Glomerular visceral epithelial cell (primary cell): ENCODE measurements around the gene GTPBP3.
"Not testable (repeated sequence)": the region's sequence is repeated elsewhere in the genome, so short reads cannot be mapped to it uniquely, and the experiment has no call there.

Experiments
- DNase-seq: peaks from one replicate; pipeline ENCODE4 v3.0.0-alpha.2; 2016; ENCODE audit errors: extremely low spot score

Gene GTPBP3

GRCh38 chr19:17341386-17341785 is 4.0 kb downstream of the GTPBP3 start:
- no peak for DNase-seq

DNA sequence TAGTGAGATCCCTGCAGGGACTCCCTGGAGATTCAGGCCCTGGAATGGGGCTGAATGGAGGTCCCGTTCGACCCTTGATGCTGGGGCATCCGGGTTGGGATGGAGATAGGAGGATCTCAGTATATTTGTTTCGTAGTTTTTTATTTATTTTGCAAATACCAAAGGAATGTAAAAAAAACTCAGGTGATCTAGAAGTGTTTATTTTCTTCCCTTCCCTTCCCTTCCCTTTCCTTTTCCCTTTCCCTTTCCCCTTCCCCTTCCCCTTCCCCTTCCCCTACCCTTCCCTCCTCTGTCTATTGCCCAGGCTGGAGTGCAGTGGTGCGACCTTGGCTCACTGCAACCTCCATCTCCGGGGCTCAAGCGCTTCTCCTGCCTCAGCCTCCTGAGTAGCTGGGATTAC is 4.5 kb downstream of the GTPBP3 start:
- DNase-seq, result no peak

DNA sequence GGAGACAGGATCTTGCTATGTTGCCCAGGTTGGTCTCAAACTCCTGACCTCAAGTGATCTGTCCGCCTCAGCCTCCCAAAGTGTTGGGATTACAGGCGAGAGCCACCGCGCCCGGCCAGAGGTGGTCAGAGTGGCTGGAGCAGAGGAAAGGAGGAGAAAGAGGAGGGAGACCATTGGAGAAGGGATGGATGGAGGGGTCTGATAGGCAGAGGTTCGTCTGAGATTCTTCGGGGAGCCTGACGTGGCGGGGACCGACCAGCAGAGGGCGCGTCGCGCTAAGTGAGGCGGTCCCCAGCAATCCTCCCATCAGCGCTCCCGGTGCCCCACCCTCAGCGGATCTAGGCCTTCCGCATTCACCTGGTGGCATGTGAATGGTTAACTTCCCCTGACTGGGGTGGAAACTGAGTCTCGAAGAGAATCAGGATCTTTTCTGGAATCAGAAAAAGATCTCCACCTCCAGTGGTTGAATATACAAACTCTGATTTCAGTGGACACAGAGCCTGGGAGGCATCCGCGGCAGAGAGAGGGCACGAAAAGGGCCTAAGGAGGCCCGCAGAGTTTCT is 8.8 kb downstream of the GTPBP3 start:
- peak; percentile 74 for DNase-seq

DNA sequence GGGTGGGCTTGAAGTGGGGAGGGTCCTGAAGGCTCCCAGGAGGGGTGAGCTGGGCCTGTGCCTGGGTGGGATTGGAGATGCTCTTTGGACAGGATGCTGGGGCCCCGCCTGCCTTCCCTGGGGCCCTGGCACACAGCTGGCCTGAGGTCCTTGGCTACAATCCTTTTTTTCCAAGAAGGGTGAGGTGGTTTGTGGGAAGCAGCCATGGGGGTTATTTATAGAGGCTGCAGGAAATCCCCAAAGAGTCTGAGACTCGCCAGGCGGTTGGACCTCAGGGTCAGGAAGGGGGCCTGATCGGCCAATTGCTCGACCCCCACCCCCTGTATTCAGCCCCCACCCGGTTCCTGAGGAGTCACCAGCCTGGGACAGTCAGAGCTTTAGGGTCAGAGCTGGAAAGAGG is 10.0 kb downstream of the GTPBP3 start:
- DNase-seq, result peak; percentile 23

GRCh38 chr19:17347877-17348276 is 10.5 kb downstream of the GTPBP3 start:
- no peak for DNase-seq

GRCh38 chr19:17348700-17349099 is 11.3 kb downstream of the GTPBP3 start:
- peak; percentile 70 for DNase-seq

DNA sequence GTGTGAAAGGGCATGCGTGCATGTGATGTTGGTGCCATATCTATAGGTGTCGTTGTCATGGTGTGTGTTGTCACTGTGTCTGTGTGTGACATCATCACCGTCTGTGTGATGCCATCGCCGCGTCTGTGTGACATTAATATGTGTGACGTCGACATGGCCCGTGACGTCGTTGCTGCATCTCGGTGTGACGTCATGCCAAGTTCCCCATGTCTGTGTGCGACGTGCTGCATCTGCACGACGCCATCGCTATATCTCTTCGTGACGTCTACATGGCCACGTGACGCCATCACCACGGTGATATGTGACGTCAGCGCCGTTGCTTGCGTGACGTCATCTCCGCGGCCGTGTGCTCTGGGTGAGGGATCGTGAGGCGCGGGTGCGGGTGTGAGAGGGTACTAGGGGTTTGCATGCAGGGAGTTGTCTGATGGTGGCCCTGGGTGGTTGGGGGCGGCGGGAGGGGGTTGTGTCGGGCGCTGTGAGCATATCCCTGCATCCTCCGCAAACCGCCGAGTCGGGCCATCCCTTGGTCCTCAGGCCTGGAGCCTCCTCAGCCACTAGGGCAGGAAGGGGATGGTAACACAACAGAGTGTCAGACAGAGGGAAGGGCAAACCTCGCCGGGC is 14.6 kb downstream of the GTPBP3 start:
- no peak for DNase-seq

DNA sequence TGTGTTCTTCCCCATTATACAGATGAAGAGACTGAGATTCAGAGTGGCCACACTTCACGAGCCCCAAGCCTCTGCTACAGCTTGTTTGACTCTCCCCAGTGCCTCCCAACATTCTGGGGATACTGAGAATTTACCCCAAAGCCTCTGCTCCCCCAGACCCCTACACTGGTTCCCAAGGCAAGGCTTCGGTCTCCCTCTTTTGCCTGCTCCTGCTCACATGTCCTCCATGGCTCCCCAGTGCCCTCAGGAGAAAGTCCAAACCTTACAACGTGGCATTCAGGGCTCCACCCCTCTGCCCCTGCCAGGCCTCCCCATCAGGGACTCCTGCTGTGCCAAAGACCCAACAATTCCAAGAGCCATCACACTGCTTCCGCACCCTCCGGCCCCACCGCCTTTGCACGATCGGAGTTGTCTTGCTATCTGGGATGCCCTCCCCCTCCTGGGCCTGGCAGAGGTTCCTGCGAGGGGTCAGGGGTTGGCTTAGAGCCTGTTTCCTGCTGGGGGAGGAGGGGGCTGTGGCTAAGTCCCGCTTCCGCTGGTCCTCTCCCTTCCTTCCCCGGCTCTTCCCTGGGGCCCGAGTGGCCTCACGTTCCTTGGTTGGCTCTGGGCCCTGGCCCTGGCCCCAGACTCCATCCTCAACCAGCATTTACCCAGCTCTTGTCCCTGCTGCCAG is 15.4 kb downstream of the GTPBP3 start:
- DNase-seq, result no peak

- no peak for DNase-seq
Observed at GRCh38 chr19:17353386-17353785, 16.0 kb downstream of the GTPBP3 start.

GRCh38 chr19:17357078-17357666 is 19.8 kb downstream of the GTPBP3 start:
- no peak for DNase-seq

- no peak for DNase-seq
Observed at GRCh38 chr19:17357724-17358123, 20.4 kb downstream of the GTPBP3 start.

- DNase-seq, result no peak
Observed at GRCh38 chr19:17358395-17358794, 21.0 kb downstream of the GTPBP3 start.

GRCh38 chr19:17359905-17360800 is 22.8 kb downstream of the GTPBP3 start:
- no peak for DNase-seq

DNA sequence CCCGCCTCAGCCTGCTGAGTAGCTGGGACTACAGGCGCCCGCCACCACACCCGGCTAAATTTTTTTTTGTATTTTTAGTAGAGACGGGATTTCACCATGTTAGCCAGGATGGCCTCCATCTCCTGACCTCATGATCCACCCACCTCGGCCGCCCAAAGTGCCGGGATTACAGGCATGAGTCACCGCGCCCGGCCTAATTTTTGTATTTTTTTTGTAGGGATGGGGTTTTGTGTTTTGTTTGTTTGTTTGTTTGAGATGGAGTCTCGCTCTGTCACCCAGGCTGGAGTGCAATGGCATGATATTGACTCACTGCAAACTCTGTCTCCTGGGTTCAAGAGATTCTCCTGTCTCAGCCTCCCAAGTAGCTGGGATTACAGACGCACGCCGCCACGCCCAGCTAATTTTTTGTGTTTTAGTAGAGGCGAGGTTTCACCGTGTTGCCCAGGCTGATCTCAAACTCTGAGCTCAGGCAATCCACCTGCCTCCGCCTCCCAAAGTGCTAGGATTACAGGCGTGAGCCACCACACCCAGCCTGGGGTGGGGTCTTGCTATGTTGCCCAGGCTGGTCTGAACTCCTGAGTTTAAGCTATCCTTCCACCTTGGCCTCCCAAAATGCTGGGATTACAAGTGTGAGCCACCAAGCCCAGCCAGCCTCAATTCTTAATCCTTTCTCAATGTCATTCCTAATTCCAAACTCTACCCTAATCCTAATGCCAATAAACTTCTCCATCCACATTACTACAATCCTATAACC is 26.7 kb downstream of the GTPBP3 start:
- DNase-seq, result not testable (repeated sequence)

GRCh38 chr19:17365361-17365760 is 28.0 kb downstream of the GTPBP3 start:
- no peak for DNase-seq

DNA sequence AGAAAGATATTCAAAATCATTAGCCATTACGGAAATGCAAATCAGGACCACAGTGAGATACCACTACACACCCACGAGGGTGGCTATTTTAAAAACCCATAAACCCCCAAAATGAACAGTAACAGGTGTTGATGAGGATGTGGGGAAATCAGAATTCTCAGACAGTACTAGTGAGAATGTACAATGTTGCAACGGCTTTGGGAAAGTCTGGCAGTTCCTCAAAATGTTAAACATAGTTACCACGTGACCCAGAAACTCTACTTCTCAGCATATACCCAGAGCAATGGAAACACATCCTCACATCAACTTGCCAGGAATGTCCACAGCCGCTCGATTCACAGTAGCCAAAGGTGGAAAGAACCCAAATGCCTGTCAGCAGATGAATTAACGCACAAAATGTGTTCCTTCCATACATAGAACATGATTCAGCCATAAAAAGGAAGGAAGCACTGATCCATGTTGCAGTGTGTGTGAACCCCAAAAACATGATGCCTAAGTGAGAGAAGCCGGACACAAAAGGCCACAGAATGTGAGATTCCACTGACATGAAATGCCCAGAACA is 32.8 kb downstream of the GTPBP3 start:
- no peak for DNase-seq

DNA sequence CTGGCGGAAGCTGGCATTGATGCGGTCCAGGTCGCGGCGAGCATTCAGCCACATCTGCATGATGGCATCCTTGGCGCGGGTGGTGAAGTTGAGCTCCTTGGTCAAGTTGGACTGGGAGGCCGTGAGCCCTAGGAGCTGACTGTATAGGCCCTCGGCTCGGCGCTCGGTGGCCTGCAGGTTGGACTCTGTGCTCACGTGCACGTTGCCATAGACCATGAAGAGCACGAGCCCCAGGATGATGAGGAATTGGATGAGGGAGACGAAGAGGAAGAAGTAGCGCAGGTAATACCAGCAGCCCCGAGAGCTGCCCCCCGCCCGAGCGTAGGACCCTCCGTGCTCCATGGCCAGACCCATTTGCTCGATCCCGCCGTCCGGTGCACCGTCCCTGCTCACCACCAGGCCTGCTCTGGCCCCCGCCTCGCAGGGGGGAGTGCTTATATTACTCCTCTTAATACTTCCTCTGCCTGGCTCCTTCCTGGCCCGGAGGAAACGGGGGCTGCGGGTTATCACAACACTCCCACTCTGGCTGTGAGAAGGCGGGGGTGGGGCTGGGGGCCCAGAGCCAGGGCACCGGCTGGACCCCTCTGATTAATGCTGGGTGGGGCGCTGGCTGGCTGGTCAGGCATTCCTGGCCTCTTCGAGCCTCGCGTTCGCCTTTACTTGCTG is 39.7 kb downstream of the GTPBP3 start, which contains the start of gene PLVAP:
TSS of gene PLVAP (minus strand) at position 408 of the 666 bp plus-strand sequence. CDS start at position 354, 54 bp downstream.
- DNase-seq, result no peak

DNA sequence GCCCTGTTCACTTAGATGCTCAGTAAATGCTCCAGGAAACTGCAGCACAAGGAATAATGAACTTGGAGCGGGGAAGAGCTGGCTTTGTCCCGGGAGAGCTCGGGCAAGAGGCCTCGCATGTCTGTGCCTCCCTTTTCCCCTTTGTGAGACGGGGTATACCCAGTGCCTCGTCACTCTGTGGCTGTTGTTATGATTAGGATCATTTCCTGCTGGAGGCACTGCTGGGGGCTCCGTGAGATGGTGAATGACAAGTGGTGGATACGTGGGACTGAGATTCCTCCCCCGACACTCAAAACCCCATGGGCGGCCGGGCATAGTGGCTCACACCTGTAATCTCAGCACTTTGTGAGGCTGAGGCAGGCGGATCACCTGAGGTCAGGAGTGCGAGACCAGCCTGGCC is 40.9 kb downstream of the GTPBP3 start:
- DNase-seq, result no peak

- no peak for DNase-seq
Observed at GRCh38 chr19:17379221-17379631, 41.9 kb downstream of the GTPBP3 start.
